K562 (cell line): ENCODE data around the gene NIPAL1.

Source experiments
- HNRNPL ChIP-seq: fragments of 200-400 bp; formaldehyde crosslinking; IDR thresholded peaks from 2 replicates; pipeline ENCODE4 v1.6.1; 2017; ENCODE audit warnings: low read depth, mild to moderate bottlenecking, low read length
- NFYB ChIP-seq: IDR thresholded peaks from 2 replicates; pipeline ENCODE4 v1.6.1; 2011; ENCODE audit warnings: mild to moderate bottlenecking, moderate library complexity; ENCODE audit not compliant: insufficient read length; ENCODE audit errors: extremely low read depth
- PHF20 ChIP-seq: fragments of 450-650 bp; IDR thresholded peaks from 2 replicates; pipeline ENCODE4 v1.6.1; 2018; ENCODE audit not compliant: partially characterized antibody
- SNRNP70 ChIP-seq: fragments of 200-400 bp; formaldehyde crosslinking; optimal IDR thresholded peaks from 2 replicates; pipeline ENCODE3; 2017; ENCODE audit warnings: low read depth, low read length
- TEAD1 ChIP-seq, 2 experiments: fragments of 450-650 bp in 1 of 2; sonication (generic) in 1 of 2; formaldehyde crosslinking; IDR thresholded peaks; 2 replicates each; pipeline versions ENCODE4 v1.4.0 to v1.8.0; 2020 to 2022; ENCODE audit warnings: mild to moderate bottlenecking in 2 of 2, missing genetic modification reagents in 1 of 2
- ZBTB1 ChIP-seq: sonication (generic); formaldehyde crosslinking; IDR thresholded peaks from 2 replicates; pipeline ENCODE4 v1.8.1; 2023; ENCODE audit warnings: missing genetic modification reagents, low read depth, mild to moderate bottlenecking, borderline replicate concordance
- ZNF780A ChIP-seq: fragments of 250-450 bp; sonication (Bioruptor Pico); IDR thresholded peaks from 2 replicates; pipeline ENCODE4 v1.5.0; 2021; ENCODE audit warnings: mild to moderate bottlenecking
- TF ChIP-seq, protein P1 (sequence below), 3 experiments: IDR thresholded peaks in 2 of 3; conservative IDR thresholded peaks in 1 of 3; 2 replicates each; pipeline ENCODE4 v1.5.1; 2011 to 2012; ENCODE audit warnings: low read length in 3 of 3, mild to moderate bottlenecking in 3 of 3, control low read depth in 2 of 3, improper control_type of control experiment in 1 of 3, inconsistent platforms in 1 of 3, low read depth in 1 of 3, mixed read lengths in 1 of 3, moderate library complexity in 1 of 3; ENCODE audit not compliant: insufficient read depth in 2 of 3

DNA sequence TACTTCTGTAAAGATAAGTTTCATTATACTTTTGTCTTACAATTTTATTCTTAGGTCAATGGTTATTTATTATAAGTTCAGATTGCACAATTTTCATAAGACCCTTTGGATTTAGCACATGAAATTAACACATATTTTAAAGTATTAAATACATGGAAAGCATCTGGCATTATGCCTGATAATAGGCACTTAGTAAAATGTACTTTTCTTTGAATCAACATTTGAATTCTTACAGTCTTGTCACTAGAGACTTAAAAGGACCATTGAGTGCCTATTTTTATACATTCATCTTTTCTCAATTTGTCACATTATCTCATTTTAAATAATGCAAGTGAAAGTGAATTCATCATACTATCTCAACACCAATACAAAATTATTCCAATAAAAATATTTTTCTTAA, 23.0 kb downstream of the NIPAL1 start:
- no peak for TF ChIP-seq SNRNP70
- TF ChIP-seq, protein P1, sequence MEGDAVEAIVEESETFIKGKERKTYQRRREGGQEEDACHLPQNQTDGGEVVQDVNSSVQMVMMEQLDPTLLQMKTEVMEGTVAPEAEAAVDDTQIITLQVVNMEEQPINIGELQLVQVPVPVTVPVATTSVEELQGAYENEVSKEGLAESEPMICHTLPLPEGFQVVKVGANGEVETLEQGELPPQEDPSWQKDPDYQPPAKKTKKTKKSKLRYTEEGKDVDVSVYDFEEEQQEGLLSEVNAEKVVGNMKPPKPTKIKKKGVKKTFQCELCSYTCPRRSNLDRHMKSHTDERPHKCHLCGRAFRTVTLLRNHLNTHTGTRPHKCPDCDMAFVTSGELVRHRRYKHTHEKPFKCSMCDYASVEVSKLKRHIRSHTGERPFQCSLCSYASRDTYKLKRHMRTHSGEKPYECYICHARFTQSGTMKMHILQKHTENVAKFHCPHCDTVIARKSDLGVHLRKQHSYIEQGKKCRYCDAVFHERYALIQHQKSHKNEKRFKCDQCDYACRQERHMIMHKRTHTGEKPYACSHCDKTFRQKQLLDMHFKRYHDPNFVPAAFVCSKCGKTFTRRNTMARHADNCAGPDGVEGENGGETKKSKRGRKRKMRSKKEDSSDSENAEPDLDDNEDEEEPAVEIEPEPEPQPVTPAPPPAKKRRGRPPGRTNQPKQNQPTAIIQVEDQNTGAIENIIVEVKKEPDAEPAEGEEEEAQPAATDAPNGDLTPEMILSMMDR (IDR thresholded peaks at IDR 0.05 in 2 of 3, conservative IDR thresholded peaks at IDR 0.05 in 1 of 3; ENCODE audit: insufficient read depth in 2 of 3, low read depth in 1 of 3, low read length in 3 of 3) = no peak
- no peak for TF ChIP-seq PHF20
- no peak for TF ChIP-seq ZBTB1 (CRISPR knock-in tag)
- no peak for TF ChIP-seq NFYB
- no peak for TF ChIP-seq ZNF780A (CRISPR knock-in tag)
- no peak for TF ChIP-seq TEAD1 (CRISPR knock-in tag; IDR thresholded peaks at IDR 0.05)
- TF ChIP-seq HNRNPL = no peak
